Measurements from ENCODE around the gene HIPK2. TPM values are rescaled to one million over a fixed set of nuclear protein-coding genes. Genes with fewer than 3 reads are reported as not detected.

Gene HIPK2
- total and polyA plus RNA-seq, 2 of the 4 experiments (the other 2 are of a cell fraction) = 22.0 to 27.1 TPM

DNA sequence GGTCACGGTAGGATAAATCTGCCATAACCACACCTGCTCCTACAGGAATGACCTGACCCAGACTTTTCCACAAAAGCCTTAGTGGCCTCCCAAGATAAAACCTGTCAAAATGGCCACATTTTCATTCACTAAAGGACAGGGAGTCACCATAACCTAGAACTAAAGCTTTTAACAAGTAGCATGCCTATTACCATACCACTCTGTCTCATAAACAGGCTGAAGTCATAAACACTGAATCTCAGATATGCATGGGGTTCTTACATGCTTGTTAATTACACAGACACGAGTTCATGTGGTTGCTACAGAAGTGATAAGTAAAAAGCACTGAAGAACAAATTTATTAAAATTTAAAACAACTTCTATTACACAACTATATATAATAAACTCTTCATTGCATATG is 56.0 kb downstream of the HIPK2 start:
- peak overlapping the region; percentile 10; the same call in 1 of the 2 replicates for H3K4me2 ChIP-seq (ENCODE audit: low read depth, low read length)
- H3K4me3 ChIP-seq (ENCODE audit: insufficient read depth, low read depth, low read length) = no peak overlapping the region
- H2BK5ac ChIP-seq (ENCODE audit: low read depth, low read length, poor library complexity, severe bottlenecking) = no peak overlapping the region
- no peak overlapping the region for H2AK5ac ChIP-seq (ENCODE audit: low read depth, low read length)
- H2AK9ac ChIP-seq (replicated peaks; ENCODE audit: low read depth, low read length, poor library complexity) = no peak overlapping the region
- H4K20me1 ChIP-seq (ENCODE audit: insufficient read depth, low read length) = peaks cover 86% of the 10 kb centered on the region
- no peak overlapping the region for H2BK20ac ChIP-seq (ENCODE audit: low read depth, low read length)
- peaks cover 36% of the 10 kb centered on the region for H3K9me1 ChIP-seq (ENCODE audit: insufficient read depth, low read length)
- ChIA-PET POLR2A (ENCODE audit: unreplicated experiment) (no interaction called here), CTCF (no interaction called here)
- H3K79me1 ChIP-seq (ENCODE audit: low read depth in 1 of 2, low read length in 2 of 2) = peaks cover 35 to 86% of the 10 kb centered on the region in 2 experiments
- intact Hi-C loops (cut with micrococcal nuclease) = no loop called here
- no peak overlapping the region for H2BK15ac ChIP-seq (ENCODE audit: low read depth, low read length)
- no peak overlapping the region for H3K27ac ChIP-seq (ENCODE audit: insufficient read depth, low read length)
- H4K8ac ChIP-seq (ENCODE audit: low read depth in 2 of 2, low read length in 2 of 2) = no peak overlapping the region
- H3K9me3 ChIP-seq (ENCODE audit: control insufficient read depth, insufficient read depth, low read length) = no peaks in the 10 kb centered on the region
- H3K36me3 ChIP-seq (ENCODE audit: control insufficient read depth, insufficient read depth, low read length) = peaks cover 10% of the 10 kb centered on the region
- DNase-seq = no peak
- in situ Hi-C loops (cut with MboI; ENCODE audit: low sequenced_read_pairs) = no loop called here
- no peak overlapping the region for H2BK120ac ChIP-seq (ENCODE audit: low read depth, low read length)
- no TSS peak for BruUV-seq (replicated peaks)
- H3K4me1 ChIP-seq (ENCODE audit: control insufficient read depth, insufficient read depth, low read length) = peaks cover 32% of the 10 kb centered on the region
- H3K14ac ChIP-seq (replicated peaks; ENCODE audit: low read depth, low read length) = no peak overlapping the region
- H3K23ac ChIP-seq (ENCODE audit: low read depth, low read length) = no peak overlapping the region
- no peak overlapping the region for H2AFZ ChIP-seq (replicated peaks; ENCODE audit: low read length, poor library complexity)
- H3K56ac ChIP-seq (ENCODE audit: extremely low read depth, insufficient read depth, low read length) = no peak overlapping the region
- peak overlapping the region; percentile 28; the same call in 1 of the 2 replicates for H3K18ac ChIP-seq (ENCODE audit: low read depth, low read length)
- 100% methylated on average over 1 of the region's 2 CpGs; no CpG with 5 or more reads in 1 of the 2 experiments for WGBS, 2 experiments (ENCODE audit: extremely low coverage in 2 of 2, insufficient read length in 1 of 2)
- H4K5ac ChIP-seq (ENCODE audit: low read depth, low read length) = no peak overlapping the region
- ATAC-seq (ENCODE audit: low read depth) = no peak
- no peak overlapping the region for H3K9ac ChIP-seq (ENCODE audit: low read depth, low read length)
- H3K4ac ChIP-seq (ENCODE audit: low read depth, low read length) = no peak overlapping the region
- TF ChIP-seq, protein P1, sequence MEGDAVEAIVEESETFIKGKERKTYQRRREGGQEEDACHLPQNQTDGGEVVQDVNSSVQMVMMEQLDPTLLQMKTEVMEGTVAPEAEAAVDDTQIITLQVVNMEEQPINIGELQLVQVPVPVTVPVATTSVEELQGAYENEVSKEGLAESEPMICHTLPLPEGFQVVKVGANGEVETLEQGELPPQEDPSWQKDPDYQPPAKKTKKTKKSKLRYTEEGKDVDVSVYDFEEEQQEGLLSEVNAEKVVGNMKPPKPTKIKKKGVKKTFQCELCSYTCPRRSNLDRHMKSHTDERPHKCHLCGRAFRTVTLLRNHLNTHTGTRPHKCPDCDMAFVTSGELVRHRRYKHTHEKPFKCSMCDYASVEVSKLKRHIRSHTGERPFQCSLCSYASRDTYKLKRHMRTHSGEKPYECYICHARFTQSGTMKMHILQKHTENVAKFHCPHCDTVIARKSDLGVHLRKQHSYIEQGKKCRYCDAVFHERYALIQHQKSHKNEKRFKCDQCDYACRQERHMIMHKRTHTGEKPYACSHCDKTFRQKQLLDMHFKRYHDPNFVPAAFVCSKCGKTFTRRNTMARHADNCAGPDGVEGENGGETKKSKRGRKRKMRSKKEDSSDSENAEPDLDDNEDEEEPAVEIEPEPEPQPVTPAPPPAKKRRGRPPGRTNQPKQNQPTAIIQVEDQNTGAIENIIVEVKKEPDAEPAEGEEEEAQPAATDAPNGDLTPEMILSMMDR (conservative IDR thresholded peaks at IDR 0.05; ENCODE audit: low read depth, low read length) = no peak
- TF ChIP-seq CEBPB (IDR thresholded peaks at IDR 0.05; ENCODE audit: low read depth, low read length) = no peak
- TF ChIP-seq SMC3 (IDR thresholded peaks at IDR 0.05; ENCODE audit: low read depth, low read length) = no peak
- TF ChIP-seq RCOR1 (IDR thresholded peaks at IDR 0.05; ENCODE audit: insufficient replicate concordance, low read length) = no peak
- TF ChIP-seq NFE2L2 (IDR thresholded peaks at IDR 0.05; ENCODE audit: low read depth, low read length) = no peak
- no peaks in the 10 kb centered on the region for H3K27me3 ChIP-seq (ENCODE audit: control insufficient read depth, insufficient read depth, low read length)
- no peak overlapping the region for H4K91ac ChIP-seq (ENCODE audit: insufficient read depth, low read depth, low read length)
- dilution Hi-C loops (cut with HindIII; ENCODE audit: low sequenced_read_pairs, unreplicated experiment) = no loop called here

All from IMR-90 (cell line).